ENCODE data around the gene TFE3. TPM values are rescaled to one million over a fixed set of nuclear protein-coding genes. Genes with fewer than 3 reads are reported as not detected.

TFE3 gene
- total and polyA plus RNA-seq, 2 donors (not counting 3 experiments of a cell fraction or from before 2014, with no cell fraction given), result 22.3 to 37.1 TPM

- BruUV-seq (replicated peaks), result no TSS peak
- ChIA-PET POLR2A (no interaction called here), CTCF (no interaction called here)
- Histone ChIP-seq H4K20me1 (replicated peaks; ENCODE audit: control insufficient read depth, extremely low read depth, insufficient read depth, low read length) (no peaks in the 10 kb centered on the region), H3K9me3 (replicated peaks; ENCODE audit: control insufficient read depth, insufficient read depth, low read length) (no peaks in the 10 kb centered on the region), H3K36me3 (ENCODE audit: control insufficient read depth in 2 of 2, extremely low read depth in 1 of 2, insufficient read depth in 2 of 2, low read length in 2 of 2) (peaks cover 0 to 2% of the 10 kb centered on the region in 2 experiments), H3K79me2 (ENCODE audit: control insufficient read depth, insufficient read depth, low read length) (no peaks in the 10 kb centered on the region), H3K27me3 (ENCODE audit: control insufficient read depth in 2 of 2, insufficient read depth in 2 of 2, low read length in 2 of 2) (no peaks in the 10 kb centered on the region), H3K4me3 (replicated peaks in 1 of 3; ENCODE audit: insufficient read depth in 1 of 3, low read depth in 1 of 3, low read length in 3 of 3) (no peak overlapping the region), H3K9ac (replicated peaks; ENCODE audit: extremely low read depth, insufficient read depth, low read length) (no peak overlapping the region), H3K27ac (ENCODE audit: insufficient read depth, low read depth, low read length) (no peak overlapping the region), H2AFZ (ENCODE audit: low read depth, low read length) (no peak overlapping the region), H3K4me1 (ENCODE audit: control insufficient read depth, extremely low read depth, insufficient read depth, low read length) (peaks cover 8% of the 10 kb centered on the region), H3K9me1 (replicated peaks; ENCODE audit: control insufficient read depth, extremely low read depth, insufficient read depth, low read length) (no peaks in the 10 kb centered on the region), H3K4me2 (ENCODE audit: insufficient read depth, low read length) (no peak overlapping the region)
- DNase-seq (ENCODE audit: low read depth, low spot score) (no peak), FAIRE-seq (no peak)
- intact Hi-C loops (cut with micrococcal nuclease), result no loop called here
- TF ChIP-seq GATA2 (IDR thresholded peaks at IDR 0.05; ENCODE audit: insufficient read depth, insufficient read length, low read depth, low read length), result no peak
- no peak for TF ChIP-seq CTCF (IDR thresholded peaks at IDR 0.05; ENCODE audit: extremely low read depth in 1 of 2, insufficient read depth in 1 of 2, low read depth in 1 of 2, low read length in 2 of 2)
- TF ChIP-seq FOS (IDR thresholded peaks at IDR 0.05; ENCODE audit: borderline replicate concordance, insufficient read depth, low read length), result no peak
- no peak for TF ChIP-seq MAX (IDR thresholded peaks at IDR 0.05; ENCODE audit: insufficient read depth, insufficient read length)
- no peak for TF ChIP-seq POLR2AphosphoS5 (IDR thresholded peaks at IDR 0.05; ENCODE audit: insufficient read depth, low read depth, low read length)
- TF ChIP-seq POLR2A (IDR thresholded peaks at IDR 0.05; ENCODE audit: low read depth, low read length), result no peak
- TF ChIP-seq MYC (IDR thresholded peaks at IDR 0.05; ENCODE audit: low read depth, low read length), result no peak
- TF ChIP-seq JUN (IDR thresholded peaks at IDR 0.05; ENCODE audit: borderline replicate concordance, insufficient read depth, insufficient read length, low read depth), result no peak
- TF ChIP-seq EZH2 (IDR thresholded peaks at IDR 0.05; ENCODE audit: borderline replicate concordance, low read depth, low read length, severe bottlenecking), result no peak
- dilution Hi-C loops (cut with MboI; ENCODE audit: extremely low pct_ligation_motif_present, low sequenced_read_pairs), result no loop called here
Measured at GRCh38 chrX:49063715-49064114, 20.6 kb upstream of the TFE3 start.
